GM18507 (cell line): Measurements from ENCODE around the gene TRAIP.

ENCODE experiments used
- DNase-seq: peaks from one replicate; pipeline ENCODE4 v3.0.0; 2011; ENCODE audit warnings: low read depth; ENCODE audit not compliant: insufficient read length; ENCODE audit errors: extremely low spot score
- FAIRE-seq: peaks from 2 replicates; lab custom pipeline; 2011; peaks lifted over from hg19 to GRCh38; lab: Jason Lieb, UNC

The TRAIP gene

GRCh38 chr3:49878686-49879085 lies 22.3 kb upstream of the TRAIP start:
- no peak for FAIRE-seq

GRCh38 chr3:49877716-49878115 lies 21.4 kb upstream of the TRAIP start:
- FAIRE-seq = no peak

More at GRCh38 chr3:49878686-49879085, 22.3 kb upstream of the TRAIP start:
- no peak for DNase-seq

GRCh38 chr3:49876567-49876966 lies 20.2 kb upstream of the TRAIP start:
- FAIRE-seq (no peak), DNase-seq (no peak)

More at GRCh38 chr3:49877716-49878115, 21.4 kb upstream of the TRAIP start:
- DNase-seq = no peak

- DNase-seq = no peak
- FAIRE-seq = no peak
Observed at GRCh38 chr3:49873623-49874022, 17.3 kb upstream of the TRAIP start.

- FAIRE-seq (no peak), DNase-seq (no peak)
Observed at GRCh38 chr3:49872801-49873281, 16.5 kb upstream of the TRAIP start.

- FAIRE-seq (no peak), DNase-seq (no peak)
Observed at GRCh38 chr3:49871531-49872153, 15.3 kb upstream of the TRAIP start.

- FAIRE-seq (no peak), DNase-seq (no peak)
Observed at GRCh38 chr3:49869525-49870126, 13.3 kb upstream of the TRAIP start, which contains the start of gene CAMKV. Gene CAMKV (minus strand): TSS chr3:49869906. CDS start chr3:49862388, 7,518 bp downstream.

GRCh38 chr3:49868862-49869466 lies 12.6 kb upstream of the TRAIP start:
- no peak for FAIRE-seq
- no peak for DNase-seq

- DNase-seq (no peak), FAIRE-seq (no peak)
Observed at GRCh38 chr3:49867871-49868321, 11.5 kb upstream of the TRAIP start.

- no peak for FAIRE-seq
Observed at GRCh38 chr3:49867400-49867799, 11.0 kb upstream of the TRAIP start.

GRCh38 chr3:49865198-49865784 lies 8.9 kb upstream of the TRAIP start:
- DNase-seq (no peak), FAIRE-seq (no peak)

More at GRCh38 chr3:49867400-49867799, 11.0 kb upstream of the TRAIP start:
- DNase-seq = no peak

- FAIRE-seq (no peak), DNase-seq (no peak)
Observed at GRCh38 chr3:49864505-49864904, 8.1 kb upstream of the TRAIP start.

GRCh38 chr3:49859576-49860305 lies 3.4 kb upstream of the TRAIP start:
- no peak for FAIRE-seq
- no peak for DNase-seq

- DNase-seq = no peak
- FAIRE-seq = no peak
Observed at GRCh38 chr3:49855662-49856061, 702 bp downstream of the TRAIP start.

GRCh38 chr3:49845694-49846093 lies 10.7 kb downstream of the TRAIP start:
- no peak for FAIRE-seq
- no peak for DNase-seq

GRCh38 chr3:49844464-49845183 lies 11.7 kb downstream of the TRAIP start:
- FAIRE-seq (no peak), DNase-seq (no peak)

GRCh38 chr3:49842843-49843517 lies 13.4 kb downstream of the TRAIP start:
- DNase-seq = no peak
- no peak for FAIRE-seq

GRCh38 chr3:49841806-49842205 lies 14.6 kb downstream of the TRAIP start:
- no peak for FAIRE-seq
- DNase-seq = no peak
